Dermis blood vessel endothelial cell (primary cell): ENCODE measurements around the gene ANKRD11. TPM values are rescaled to one million over a fixed set of nuclear protein-coding genes. Genes with fewer than 3 reads are reported as not detected.
A peak's percentile ranks its signal among the peaks of the same experiment; 100 is the strongest.
"Not testable (repeated sequence)": the region's sequence is repeated elsewhere in the genome, so short reads cannot be mapped to it uniquely, and the experiment has no call there.

Experiments
- DNase-seq: peaks from one replicate; pipeline ENCODE4 v3.0.0; 2010
- total RNA-seq: library from RNA; depleted of rRNA; stranded (reverse); fragments of >200 nt; gene quantifications from 2 replicates; pipeline ENCODE4 v1.2.3, GENCODE V29; 2014

The ANKRD11 gene
- total RNA-seq, 1 donor from 2014 or later, result 55.5 TPM

DNA sequence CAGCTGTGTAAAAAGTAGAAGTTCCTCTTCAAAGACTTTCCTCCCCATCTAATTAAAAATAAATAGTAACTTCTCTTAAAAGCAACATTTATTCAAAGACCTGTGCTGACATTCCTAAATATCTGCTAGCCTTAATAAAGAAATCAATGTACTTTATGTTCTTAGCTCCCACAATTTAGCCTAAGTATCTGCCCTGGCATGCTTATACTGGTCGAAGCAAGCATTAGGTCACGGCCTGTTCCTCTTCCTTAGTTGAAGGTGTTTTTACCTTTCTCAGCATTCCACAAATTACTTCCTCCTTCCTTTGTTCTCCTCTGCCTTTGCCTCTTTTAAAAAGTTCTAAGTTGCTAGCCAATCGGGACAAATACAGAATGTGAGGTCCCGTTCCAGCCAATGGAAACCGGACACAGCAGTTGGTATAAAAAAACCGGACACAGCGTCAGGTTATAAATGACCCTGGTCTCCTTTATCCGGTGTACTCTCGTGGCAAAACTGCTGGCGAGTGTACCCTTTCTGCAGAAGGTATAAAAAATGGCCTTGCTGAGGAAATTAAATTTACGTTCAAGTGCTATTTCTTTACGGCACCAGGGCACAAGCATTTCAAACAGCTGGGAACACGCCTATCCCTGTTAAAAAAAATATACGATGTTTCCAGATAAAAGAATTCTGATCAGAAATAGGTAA, 127.7 kb downstream of the ANKRD11 start:
- DNase-seq, result not testable (repeated sequence)

DNA sequence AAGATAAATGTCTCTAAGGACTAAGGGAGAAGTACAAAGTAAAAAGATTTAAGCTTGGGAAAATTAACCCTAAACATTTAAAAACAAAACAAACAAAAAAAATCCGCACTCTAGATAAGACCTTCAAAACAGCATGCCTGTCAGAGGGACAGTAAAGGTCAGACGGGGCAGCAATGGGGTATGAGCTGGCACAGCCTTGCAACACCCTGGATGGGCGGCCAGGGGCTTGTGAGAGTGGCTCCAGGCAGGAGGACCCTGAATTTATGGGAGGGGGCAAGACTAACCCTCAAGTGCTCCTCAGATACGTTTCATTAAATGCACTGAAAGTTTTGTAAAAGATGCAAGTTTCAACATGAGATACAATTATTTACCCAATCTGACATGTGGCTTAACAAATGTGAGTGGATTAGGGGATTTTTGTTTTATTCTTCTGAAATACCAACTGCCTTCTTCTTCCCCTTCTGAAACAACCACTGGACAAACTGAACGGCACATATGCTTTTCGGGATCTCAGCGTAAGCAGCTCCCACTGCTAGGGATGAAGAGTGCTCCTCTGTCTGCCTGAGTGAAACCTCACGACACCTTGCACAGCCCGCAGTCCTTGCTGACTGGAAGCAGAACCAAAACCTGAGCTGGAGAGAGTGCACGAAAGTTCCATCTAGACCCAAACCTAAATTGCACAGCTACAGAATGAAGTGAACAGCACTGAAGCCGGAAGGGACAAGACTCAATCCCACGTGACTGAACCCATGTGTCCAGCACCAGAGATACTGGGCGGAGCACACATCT, 128.4 kb downstream of the ANKRD11 start:
- DNase-seq, result no peak

DNA sequence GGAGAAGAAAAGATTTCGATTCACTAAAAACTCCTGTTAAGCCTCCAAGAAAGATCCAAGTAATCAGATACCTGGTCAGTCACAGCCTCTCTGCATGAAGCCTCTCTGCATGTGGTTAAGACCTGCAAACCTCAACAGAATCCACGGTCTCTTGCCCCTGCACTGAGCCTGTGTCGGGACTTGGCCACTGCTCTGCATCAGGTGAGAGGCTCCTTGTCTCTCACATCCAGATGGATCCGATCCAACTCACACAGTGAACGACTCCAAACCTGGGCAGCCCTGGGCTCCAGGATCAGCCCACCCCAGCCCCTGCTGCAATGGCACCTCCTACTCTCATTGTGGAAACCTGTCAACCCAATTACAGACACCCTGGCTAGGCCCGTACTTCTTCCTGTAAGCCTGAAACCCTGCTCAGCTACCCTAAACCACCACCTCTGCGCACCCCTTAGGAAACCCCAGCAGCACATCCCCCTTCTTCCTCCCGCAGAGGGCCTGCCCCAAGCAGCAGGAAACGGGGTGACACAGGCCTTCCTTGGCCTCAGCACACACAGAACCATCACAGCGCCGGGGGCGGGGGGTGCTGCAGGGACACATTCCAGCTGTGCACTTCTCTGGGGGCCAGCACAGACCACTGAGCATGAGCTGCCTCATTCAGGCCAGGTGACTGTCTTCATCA, 129.5 kb downstream of the ANKRD11 start:
- peak; percentile 56 for DNase-seq

DNA sequence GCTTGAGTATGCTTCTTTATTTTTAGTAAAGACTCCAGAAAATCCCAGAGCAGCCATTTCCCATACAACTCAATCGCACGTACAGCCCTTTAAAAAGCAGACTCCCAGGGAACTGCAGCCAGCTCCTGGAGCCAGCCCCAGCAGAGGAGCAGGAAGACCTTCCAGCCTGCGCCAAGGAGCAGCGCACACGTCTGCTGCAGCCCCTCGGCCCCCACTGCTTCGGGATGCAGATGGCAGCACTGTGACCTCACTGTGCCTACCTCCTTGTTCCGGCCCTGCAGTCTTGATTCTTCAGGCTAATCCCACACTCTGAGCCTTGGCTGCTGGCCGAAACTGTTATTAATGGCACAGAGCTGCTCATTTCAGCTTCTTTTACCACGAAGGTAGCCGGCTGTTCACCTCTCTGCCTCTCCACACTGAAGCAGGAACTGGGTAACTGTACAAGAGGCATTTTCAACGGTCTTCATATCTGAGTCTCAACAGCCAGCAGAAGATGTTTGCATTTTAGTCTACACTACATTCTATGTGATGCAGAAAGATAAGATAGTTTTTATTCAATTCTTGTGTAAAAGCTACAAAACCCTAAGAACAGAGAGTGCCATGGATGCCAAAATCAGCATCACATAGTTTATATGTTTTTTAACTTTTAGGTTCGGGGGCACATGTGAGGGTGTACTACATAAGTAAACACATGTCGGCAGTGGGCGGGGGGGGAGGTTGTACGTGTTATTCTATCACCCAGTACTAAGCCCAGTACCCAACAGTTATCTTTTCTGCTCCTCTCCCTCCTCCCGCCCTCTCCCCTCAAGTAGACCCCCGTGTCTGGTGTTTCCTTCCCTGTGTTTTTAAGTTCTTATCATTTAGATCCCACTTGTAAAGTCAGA, 130.9 kb downstream of the ANKRD11 start:
- no peak for DNase-seq

DNA sequence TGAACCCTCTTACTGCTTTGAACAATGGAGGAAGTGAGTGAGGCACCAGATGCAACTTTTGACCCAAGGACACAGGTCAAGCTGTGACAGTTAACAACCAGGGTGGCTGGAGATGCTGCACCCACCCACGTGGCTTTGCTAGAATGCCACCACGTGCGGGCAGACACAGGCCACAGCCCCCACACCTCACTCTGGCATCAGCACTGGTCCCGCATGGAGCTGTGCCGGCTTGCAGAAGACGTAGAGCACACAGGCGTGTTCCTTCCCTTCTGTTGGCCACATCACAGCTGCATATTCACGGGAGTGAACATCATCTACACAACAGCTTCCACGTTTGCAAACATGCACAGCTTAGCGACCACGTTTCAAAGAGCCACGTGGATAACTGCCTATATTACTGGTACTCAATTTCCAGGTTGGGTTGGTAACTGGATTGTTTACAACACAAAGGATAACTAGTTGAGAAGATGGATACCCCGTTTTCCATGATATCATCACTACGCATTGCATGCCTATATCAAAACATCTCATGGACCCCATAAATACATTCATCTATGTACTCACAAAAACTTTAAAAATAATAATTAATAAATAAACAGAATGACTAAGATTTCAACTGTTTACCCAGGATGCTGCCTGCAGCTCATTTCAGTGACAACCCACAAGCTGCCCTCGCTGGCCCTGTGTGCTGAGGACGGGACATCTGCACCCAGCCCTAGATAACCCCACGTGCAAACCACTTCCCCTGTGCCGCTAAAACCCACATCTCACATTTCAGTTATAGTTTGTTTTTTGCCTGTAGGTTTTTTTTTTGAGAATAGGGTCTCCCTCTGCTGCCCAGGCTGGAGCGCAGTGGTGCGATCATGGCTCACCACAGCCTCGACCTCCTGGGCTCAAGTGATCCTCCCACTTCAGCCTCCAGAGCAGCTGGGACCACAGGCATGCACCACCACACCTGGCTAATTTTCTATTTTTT, 132.0 kb downstream of the ANKRD11 start:
- DNase-seq, result no peak

DNA sequence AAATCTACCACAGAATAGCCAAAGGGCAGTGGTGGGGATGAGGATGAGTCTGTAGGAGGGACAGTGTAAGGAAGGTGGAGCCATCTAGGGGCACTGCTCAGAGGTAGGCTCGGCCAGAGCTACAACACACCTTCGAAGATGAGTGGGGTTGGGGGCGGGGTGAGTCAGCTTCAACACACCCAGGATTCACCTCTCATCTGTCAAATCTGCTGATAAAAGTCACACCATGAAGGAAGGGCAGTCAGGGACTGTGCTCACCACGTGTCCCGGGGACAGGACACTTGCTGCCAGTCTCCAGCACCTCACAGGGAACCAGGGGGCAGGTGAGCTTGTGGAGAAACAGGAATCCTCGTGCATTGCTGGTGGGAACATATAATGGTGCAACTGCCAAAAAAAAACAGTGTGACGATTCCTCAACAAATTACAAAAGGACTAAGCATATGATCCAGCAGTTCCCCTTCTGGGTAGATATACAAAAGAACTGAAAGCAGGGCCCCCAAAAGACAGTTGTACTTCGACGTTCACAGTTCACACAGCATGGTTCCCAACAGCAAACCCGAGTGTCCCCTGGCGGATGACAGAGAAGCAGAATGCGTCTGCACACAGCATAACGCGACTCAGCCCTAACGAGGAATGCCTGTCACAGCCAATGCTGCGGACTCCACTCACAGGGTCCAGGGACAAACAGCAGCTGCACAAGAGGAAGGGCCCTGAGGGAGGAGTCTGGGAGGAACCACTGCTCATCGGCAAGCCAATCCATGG, 133.1 kb downstream of the ANKRD11 start:
- DNase-seq, result no peak

DNA sequence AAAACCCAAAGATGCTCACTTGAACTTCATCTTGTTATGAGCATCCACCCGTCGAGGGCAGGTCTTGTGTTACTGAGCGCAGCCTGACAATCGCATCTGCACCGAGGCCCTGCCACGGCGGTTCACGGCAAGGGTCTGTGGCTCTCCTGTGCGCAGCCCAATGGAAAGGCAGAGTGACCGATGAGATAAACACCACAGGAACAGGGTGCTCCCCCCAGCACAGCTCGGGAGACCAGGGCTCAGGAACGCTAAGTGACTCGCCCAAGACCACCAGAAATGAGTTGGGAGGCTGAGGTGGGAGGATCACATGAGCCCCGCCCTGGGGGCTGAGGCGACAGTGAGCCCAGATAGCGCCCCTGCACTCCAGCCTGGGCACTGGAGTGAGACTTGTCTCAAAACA, 134.7 kb downstream of the ANKRD11 start:
- DNase-seq, result no peak

DNA sequence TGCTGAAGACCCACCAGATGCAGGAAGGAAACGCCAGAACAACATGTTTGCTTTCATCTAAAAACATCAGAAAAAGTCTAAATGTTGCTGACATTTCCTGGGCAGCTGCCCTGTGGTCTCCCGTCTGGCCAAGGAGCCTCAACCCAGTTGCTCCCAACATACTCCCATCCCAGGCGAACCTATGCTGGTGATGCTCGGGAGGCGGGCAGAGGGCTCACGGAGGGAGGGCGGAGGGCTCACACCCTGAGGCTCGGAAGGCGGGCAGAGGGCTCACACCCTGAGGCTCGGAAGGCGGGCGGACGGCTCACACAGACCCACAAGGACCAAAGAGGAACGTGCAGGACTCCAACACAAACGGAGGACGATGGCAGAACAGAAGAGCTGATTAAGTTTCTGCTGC, 135.4 kb downstream of the ANKRD11 start:
- DNase-seq, result no peak

DNA sequence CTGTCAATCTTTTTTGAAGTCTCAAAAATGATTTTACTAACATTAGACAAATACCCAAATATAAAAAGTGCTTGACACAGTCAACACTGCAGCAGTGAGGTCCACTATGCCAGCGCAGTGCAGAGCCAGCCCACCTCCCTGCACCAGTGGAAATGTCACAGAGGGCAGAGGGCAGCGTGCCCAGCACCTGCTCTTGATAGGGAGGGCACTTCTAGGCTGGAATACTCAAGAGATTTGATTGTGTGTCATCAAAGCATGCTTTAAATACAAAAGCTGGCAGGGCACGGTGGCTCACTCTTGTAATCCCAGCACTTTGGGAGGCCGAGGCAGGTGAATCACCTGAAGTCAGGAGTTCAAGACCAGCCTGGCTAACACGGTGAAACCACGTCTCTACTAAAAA, 136.0 kb downstream of the ANKRD11 start:
- no peak for DNase-seq

DNA sequence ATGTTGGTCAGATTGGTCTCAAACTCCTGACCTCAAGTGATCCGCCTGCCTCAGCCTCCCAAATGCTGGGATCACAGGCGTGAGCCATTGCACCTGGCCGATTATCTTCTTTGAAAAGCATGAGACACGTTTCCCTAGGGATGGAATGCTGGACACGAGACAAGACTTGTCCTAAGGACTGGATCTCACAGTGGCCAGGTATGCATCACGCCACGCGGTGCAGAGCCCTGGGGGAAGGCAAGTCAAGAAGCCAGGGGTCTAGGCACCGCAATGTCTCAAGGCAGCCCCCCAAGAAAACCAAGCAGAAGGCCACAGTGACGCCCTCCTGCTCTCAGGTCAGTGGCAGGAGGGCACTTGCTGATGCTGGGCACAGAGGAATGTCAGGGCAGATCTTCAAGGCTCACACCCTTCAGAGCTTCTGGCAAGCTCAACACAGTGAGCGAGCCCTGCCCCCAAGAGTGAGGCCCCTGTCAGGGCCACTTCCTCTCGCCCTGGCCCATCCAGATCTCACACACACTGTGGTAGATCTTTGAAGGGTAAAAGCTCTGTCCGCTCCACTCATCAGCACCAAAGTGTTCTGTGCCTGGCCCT, 138.2 kb downstream of the ANKRD11 start:
- no peak for DNase-seq

DNA sequence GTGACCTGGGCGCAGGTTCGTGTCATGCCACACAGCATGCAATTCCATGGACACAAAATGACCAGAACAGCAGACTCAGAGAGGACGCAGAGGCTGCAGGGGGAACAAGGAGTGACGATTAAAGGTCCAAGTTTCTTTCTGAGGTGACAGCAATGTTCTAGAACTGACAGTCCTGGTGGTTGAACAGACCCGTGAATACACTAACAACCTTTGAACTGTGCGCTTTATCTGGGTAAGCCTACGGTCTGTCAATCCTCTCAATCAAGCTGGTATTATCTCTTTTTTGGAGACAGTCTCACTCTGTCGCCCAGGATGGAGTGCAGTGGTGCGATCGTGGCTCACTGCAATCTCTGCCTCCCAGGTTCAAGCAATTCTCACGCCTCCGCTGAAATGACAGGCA, 138.7 kb downstream of the ANKRD11 start:
- DNase-seq, result no peak

DNA sequence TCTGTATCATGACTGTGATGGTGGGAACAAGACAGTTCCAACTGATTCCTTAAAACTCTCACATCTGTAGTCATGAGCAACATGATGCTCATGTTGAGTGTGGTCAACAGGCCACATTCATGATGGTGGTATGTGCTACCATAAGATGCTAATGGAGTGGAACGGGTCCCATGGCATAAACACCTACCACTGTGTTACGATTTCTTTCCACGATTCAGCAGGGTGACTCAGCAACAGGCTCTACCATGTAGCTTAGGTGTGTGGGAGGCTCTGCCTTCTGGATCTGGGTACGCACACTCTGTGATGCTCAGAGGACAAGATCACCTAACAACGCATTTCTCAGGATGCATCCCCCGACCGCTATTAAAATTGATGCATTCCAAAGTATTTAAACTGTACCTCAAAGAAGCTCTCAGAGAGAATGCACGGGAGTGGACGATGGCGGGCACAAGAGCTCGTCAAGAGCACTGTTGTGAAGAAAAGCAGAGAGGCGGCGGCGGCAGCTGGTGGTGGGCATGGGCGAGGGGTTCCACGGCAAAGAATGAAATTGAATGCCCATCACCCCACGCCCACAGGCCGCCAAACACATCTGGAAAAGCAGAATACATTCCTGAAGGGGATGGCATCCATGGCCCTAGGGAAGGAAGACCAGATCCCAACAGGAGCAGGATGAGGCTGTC, 139.5 kb downstream of the ANKRD11 start:
- DNase-seq, result no peak

DNA sequence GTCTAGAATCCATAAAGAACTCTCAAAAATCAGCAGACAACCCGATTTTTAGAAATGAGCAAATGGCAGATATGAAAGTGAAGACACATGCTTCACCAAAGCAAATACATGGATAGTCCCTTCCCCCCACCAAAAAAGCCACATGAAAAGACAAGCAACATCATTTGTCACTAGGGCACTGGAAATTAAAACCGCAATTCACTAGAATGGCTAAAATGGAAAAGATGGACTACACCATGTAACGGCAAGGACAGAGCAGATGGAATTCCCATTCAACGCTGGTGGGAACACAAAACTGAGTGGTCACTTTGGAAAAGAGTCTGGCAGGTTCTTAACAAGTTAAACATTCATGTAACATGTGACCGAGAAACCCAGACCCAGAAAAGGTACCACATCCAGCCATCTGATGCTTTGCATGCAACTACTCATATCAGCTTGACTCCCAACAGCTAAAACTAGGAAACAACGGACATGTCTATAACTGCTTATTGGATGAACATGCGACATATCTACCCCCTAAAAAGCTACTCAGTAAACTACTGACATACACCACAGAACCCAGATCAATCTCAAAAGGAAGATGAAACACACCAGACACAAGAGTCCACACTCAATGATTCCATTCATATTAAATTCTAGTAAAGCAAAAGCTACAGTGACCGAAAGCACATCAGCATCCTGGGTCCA, 140.3 kb downstream of the ANKRD11 start:
- no peak for DNase-seq

DNA sequence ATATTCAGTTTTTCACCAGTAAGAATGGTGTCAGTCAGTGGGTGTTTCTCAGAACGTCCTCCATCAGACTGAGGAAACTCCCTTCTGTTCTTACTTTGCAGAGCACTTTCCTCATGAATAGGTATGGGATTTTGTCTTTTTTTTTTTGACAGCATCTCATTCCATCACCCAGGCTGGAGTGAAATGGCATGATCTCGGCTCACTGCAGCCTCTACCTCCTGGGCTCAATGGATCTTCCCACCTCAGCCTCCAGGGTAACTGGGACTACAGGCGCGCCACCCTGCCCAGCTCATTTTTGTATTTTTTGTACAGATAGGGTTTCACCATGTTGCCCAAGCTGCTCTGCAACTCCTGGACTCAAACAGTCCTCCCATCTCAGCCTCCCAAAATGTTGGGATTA, 142.6 kb downstream of the ANKRD11 start:
- no peak for DNase-seq

DNA sequence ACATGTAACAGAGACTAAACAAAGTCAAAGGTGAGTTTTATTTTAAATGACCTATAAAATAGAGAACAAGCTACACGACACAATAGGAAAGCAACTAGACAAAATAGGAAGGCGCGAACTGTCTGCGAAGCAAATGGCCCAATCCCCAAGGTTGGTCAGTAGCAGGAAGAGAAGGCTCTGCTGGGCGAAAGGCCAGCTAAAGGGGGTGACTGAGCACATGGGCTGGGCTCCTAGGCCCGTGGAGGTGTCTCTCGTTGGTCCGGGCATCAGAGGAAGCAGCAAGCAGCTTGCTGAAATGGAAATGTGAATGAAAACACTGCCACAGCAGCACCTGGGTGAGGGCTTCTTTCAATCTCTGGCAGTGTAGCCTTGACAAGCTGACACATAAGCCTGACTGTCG, 143.5 kb downstream of the ANKRD11 start:
- DNase-seq, result no peak

DNA sequence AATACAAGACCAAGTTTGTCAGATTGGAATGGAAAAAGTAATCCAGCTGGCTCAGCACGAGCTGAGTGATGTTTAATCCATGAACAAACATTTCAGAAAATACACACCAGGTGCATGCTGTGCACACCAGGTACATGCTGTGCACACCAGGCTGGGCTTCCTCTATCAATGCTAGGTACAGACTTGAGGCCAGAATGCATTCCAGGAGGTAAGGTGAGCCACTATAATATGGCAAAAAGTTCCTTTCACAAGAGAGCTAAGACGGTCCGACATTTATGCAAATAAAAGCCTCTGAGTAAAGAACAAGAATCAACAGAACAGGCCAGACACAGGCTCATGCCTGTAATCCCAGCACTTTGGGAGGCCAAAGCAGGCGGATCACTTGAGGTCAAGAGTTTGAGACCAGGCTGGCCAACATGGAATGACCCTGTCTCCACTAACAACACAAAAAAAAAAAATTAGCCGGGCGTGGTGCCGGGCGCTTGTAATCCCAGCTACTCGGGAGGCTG, 144.7 kb downstream of the ANKRD11 start:
- no peak for DNase-seq

DNA sequence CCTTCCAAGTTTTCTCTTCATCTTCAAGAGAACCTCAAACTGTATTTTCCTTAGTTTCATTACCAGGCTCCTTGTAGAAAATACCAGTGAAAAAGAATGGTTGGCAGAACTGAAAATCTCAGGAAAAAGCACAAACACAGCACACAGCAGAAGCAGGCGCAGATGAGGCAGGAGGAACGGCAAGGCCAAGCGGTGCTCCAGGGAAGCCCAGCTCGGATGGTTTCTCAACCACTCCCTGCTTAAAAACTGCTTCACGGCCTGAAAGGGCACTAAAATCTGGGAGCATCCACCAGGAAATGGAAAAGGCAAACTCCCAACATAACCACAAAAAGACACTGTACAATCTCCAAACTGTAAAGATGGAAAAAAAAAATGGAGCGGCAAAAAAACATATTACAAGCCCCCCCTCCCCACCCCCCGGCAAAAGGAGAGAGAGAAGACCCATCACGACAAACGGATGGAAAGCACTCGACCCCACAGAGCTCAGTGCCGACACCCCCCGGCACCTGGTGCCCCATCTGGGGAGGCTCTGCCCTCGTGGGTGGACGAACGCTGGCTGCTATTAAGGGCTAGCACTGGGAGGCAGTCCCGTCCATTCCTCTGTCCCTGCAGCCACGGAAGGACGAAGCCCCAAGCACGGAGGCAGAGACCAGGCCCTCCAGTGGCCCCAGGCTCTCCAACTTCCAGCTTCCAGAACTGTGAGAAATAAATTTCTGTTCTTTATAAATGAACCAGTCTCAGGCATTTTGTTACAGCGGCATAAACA, 145.3 kb downstream of the ANKRD11 start:
- DNase-seq, result no peak

DNA sequence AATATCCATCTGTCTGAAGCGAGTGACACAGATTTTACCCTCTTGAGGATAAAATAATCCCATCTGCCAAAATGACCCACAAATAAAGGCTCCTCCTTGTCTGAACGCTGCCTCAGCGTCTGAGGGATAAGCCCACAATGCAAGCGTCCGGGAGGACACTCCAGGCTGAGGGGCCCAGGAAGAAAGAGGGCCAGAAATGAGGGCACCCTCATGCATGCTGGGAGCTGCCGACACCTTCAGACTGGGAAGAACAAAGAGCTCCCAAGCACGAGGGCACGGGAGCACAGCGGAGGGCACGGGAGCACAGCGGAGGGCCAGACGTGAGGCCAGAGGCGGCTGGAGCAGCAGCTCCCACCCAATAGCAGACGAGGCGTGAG, 145.9 kb downstream of the ANKRD11 start:
- DNase-seq, result no peak
